OCI-LY7 (cell line): Measurements from ENCODE around the gene WNT2.

Source experiments
- EZH2phosphoT487 ChIP-seq: fragments of 200-600 bp; sonication (generic); IDR thresholded peaks from 2 replicates; pipeline ENCODE4 v1.6.1; 2018; ENCODE audit warnings: low read depth, borderline replicate concordance, mild to moderate bottlenecking, mixed run types, antibody characterized with exemption, low read length, moderate library complexity, mixed read lengths
- TF ChIP-seq, protein P1 (sequence below): fragments of 200-600 bp; sonication (generic); conservative IDR thresholded peaks from 2 replicates; pipeline ENCODE4 v1.5.1; 2014; ENCODE audit warnings: mild to moderate bottlenecking, antibody characterized with exemption, low read length, moderate library complexity, mixed read lengths

DNA sequence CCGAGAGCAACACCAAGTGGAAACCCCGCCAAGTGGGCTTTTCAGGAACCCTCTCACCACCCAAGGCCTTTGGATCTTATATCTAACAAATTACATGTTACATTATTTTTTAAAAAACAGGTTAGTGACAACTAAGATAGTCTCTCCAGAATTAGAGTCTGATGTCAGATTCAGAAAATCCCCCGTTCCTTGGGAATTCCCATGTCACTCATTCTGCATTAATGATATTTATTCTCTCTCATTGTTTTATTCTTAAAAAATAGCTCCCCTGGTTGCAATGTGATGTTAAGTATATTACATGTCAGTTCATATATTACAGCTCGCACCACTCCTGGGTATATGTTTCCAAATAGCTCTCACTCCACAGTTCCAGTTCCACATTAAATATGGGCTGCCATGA, 81.8 kb downstream of the WNT2 start:
- TF ChIP-seq, protein P1, sequence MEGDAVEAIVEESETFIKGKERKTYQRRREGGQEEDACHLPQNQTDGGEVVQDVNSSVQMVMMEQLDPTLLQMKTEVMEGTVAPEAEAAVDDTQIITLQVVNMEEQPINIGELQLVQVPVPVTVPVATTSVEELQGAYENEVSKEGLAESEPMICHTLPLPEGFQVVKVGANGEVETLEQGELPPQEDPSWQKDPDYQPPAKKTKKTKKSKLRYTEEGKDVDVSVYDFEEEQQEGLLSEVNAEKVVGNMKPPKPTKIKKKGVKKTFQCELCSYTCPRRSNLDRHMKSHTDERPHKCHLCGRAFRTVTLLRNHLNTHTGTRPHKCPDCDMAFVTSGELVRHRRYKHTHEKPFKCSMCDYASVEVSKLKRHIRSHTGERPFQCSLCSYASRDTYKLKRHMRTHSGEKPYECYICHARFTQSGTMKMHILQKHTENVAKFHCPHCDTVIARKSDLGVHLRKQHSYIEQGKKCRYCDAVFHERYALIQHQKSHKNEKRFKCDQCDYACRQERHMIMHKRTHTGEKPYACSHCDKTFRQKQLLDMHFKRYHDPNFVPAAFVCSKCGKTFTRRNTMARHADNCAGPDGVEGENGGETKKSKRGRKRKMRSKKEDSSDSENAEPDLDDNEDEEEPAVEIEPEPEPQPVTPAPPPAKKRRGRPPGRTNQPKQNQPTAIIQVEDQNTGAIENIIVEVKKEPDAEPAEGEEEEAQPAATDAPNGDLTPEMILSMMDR = no peak
- no peak for TF ChIP-seq EZH2phosphoT487
